Measurements from ENCODE around the gene KCNQ1. TPM values are rescaled to one million over a fixed set of nuclear protein-coding genes. Genes with fewer than 3 reads are reported as not detected.

The KCNQ1 gene
- total RNA-seq, 1 experiment from 2014 or later: 10.7 TPM

DNA sequence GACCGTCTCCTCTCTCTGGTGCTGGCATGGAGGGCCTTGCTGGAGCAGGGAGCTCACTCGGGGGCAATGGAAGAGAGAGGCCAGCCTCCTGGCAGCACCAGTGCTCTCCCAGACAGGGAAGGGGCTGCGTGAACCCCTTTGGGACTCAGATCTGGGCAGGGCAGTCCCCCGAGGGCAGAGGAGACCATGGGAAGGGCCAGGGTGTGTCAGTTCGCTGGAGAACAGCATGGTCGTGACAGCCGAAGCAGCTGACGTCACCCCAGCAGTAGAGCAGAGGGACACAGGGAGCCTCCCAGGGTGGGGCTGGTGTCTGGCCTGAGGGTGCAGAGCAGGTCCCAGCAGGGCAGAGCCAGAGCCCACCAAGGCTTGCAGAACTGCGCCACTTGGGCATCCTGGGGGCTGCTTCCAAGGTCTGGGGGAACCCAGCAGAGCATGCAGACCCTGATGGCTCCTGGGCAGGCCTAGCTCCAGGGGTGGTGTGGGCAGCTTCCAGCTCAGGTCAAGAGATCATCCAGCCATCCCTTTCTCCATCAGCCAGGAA, 326.0 kb downstream of the KCNQ1 start:
- BruUV-seq (replicated peaks): no TSS peak
- Histone ChIP-seq H2AFZ (ENCODE audit: low read depth, low read length, poor library complexity, severe bottlenecking) (no peak overlapping the region), H3K27ac (ENCODE audit: low read depth, low read length) (no peak overlapping the region), H3K9me2 (ENCODE audit: insufficient read depth) (no peaks in the 10 kb centered on the region), H3K36me3 (ENCODE audit: control insufficient read depth in 1 of 2, insufficient read depth in 2 of 2, low read length in 2 of 2) (no peaks in the 10 kb centered on the region), H3K79me2 (ENCODE audit: insufficient read depth, low read length) (no peaks in the 10 kb centered on the region), H3K27me3 (ENCODE audit: insufficient read depth, low read length) (no peaks in the 10 kb centered on the region), H3K9me3 (ENCODE audit: control insufficient read depth in 1 of 2, insufficient read depth in 1 of 2, low read depth in 1 of 2, low read length in 2 of 2) (no peaks in the 10 kb centered on the region), H3K4me1 (ENCODE audit: control insufficient read depth in 1 of 2, insufficient read depth in 2 of 2, low read length in 2 of 2) (peaks cover 7 to 28% of the 10 kb centered on the region in 2 experiments; a peak in 3 of 4 replicates), H3K4me2 (ENCODE audit: low read length) (no peak overlapping the region), H3K9ac (ENCODE audit: low read length) (no peak overlapping the region), H4K20me1 (ENCODE audit: insufficient read depth) (no peaks in the 10 kb centered on the region), H3K4me3 (replicated peaks in 1 of 2; ENCODE audit: low read depth in 1 of 2, low read length in 2 of 2) (no peak overlapping the region)
- ATAC-seq: no peak
- ChIA-PET RAD21 (ENCODE audit: low non-redundant PET in 1 of 2, low total read pairs in 2 of 2, uncharacterized antibody in 2 of 2, unreplicated experiment in 2 of 2) (no interaction called here), POLR2A (no interaction called here), CTCF (no interaction called here)
- no peak for TF ChIP-seq FOSL1 (IDR thresholded peaks at IDR 0.05; ENCODE audit: low read depth)
- no peak for TF ChIP-seq EGR1 (IDR thresholded peaks at IDR 0.05; ENCODE audit: low read depth)
- no peak for TF ChIP-seq CTCF (IDR thresholded peaks at IDR 0.05 in 2 of 3, conservative IDR thresholded peaks at IDR 0.05 in 1 of 3; ENCODE audit: borderline replicate concordance in 1 of 3, insufficient read depth in 1 of 3, low read depth in 2 of 3, low read length in 2 of 3)
- no peak for TF ChIP-seq RAD21 (IDR thresholded peaks at IDR 0.05; ENCODE audit: low read depth)
- TF ChIP-seq SP1 (IDR thresholded peaks at IDR 0.05; ENCODE audit: low read depth): no peak
- no peak for TF ChIP-seq EZH2phosphoT487 (IDR thresholded peaks at IDR 0.05; ENCODE audit: borderline replicate concordance)
- no peak for TF ChIP-seq YY1 (IDR thresholded peaks at IDR 0.05; ENCODE audit: extremely low read depth, insufficient replicate concordance, low read depth, low read length)
- TF ChIP-seq JUND (IDR thresholded peaks at IDR 0.05): no peak
- no peak for TF ChIP-seq ZFX (IDR thresholded peaks at IDR 0.05)
- TF ChIP-seq ELF1 (IDR thresholded peaks at IDR 0.05; ENCODE audit: borderline replicate concordance, low read depth): no peak
- no peak for TF ChIP-seq POLR2AphosphoS5 (IDR thresholded peaks at IDR 0.05; ENCODE audit: low read depth, low read length)
- no peak for TF ChIP-seq SIN3A (IDR thresholded peaks at IDR 0.05; ENCODE audit: low read depth)
- TF ChIP-seq, protein P1, sequence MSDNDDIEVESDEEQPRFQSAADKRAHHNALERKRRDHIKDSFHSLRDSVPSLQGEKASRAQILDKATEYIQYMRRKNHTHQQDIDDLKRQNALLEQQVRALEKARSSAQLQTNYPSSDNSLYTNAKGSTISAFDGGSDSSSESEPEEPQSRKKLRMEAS (IDR thresholded peaks at IDR 0.05): no peak
- TF ChIP-seq TCF7L2 (IDR thresholded peaks at IDR 0.05; ENCODE audit: borderline replicate concordance, extremely low read depth, insufficient read depth, insufficient read length): no peak
- TF ChIP-seq SRF (IDR thresholded peaks at IDR 0.05; ENCODE audit: low read depth): no peak
- TF ChIP-seq, protein P2, sequence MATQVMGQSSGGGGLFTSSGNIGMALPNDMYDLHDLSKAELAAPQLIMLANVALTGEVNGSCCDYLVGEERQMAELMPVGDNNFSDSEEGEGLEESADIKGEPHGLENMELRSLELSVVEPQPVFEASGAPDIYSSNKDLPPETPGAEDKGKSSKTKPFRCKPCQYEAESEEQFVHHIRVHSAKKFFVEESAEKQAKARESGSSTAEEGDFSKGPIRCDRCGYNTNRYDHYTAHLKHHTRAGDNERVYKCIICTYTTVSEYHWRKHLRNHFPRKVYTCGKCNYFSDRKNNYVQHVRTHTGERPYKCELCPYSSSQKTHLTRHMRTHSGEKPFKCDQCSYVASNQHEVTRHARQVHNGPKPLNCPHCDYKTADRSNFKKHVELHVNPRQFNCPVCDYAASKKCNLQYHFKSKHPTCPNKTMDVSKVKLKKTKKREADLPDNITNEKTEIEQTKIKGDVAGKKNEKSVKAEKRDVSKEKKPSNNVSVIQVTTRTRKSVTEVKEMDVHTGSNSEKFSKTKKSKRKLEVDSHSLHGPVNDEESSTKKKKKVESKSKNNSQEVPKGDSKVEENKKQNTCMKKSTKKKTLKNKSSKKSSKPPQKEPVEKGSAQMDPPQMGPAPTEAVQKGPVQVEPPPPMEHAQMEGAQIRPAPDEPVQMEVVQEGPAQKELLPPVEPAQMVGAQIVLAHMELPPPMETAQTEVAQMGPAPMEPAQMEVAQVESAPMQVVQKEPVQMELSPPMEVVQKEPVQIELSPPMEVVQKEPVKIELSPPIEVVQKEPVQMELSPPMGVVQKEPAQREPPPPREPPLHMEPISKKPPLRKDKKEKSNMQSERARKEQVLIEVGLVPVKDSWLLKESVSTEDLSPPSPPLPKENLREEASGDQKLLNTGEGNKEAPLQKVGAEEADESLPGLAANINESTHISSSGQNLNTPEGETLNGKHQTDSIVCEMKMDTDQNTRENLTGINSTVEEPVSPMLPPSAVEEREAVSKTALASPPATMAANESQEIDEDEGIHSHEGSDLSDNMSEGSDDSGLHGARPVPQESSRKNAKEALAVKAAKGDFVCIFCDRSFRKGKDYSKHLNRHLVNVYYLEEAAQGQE (IDR thresholded peaks at IDR 0.05; ENCODE audit: low read depth): no peak
- intact Hi-C loops (cut with micrococcal nuclease): no loop called here
- DNase-seq (ENCODE audit: low read depth, low spot score): no peak
